BJ (cell line): ENCODE results near the gene SCEL. TPM values are rescaled to one million over a fixed set of nuclear protein-coding genes. Genes with fewer than 3 reads are reported as not detected.

ENCODE experiments used
- CTCF ChIA-PET: fragments of 350-600 bp; formaldehyde crosslinking; extraction: SDS; loops from one replicate; lab custom pipeline; 2021; ENCODE audit warnings: antibody characterized with exemption, inconsistent platforms; lab: Yijun Ruan, JAX
- POLR2A ChIA-PET: fragments of 300-600 bp; sonication (Branson Sonifier 250); formaldehyde crosslinking; extraction: SDS; loops from one replicate; lab custom pipeline; 2021; ENCODE audit warnings: antibody characterized with exemption; lab: Charles Lee
- DNase-seq: peaks from one replicate; pipeline ENCODE4 v3.0.0-alpha.2; 2011; ENCODE audit warnings: low read depth
- H3K27me3 ChIP-seq: 2 replicates; pipeline ENCODE4 v1.6.0; 2011; ENCODE audit warnings: low read length; ENCODE audit not compliant: control insufficient read depth, insufficient read depth
- H3K36me3 ChIP-seq: 2 replicates; pipeline ENCODE4 v1.5.1; 2011; ENCODE audit warnings: low read length; ENCODE audit not compliant: control insufficient read depth, insufficient read depth
- H3K4me3 ChIP-seq: 2 replicates; pipeline ENCODE4 v1.5.1; 2011; ENCODE audit warnings: low read depth, mild to moderate bottlenecking, control low read depth, low read length
- polyA plus RNA-seq: library from polyadenylated mRNA; depleted of rRNA; stranded (reverse); fragments of >200 nt; gene quantifications from 2 replicates; pipeline ENCODE4 v1.2.3, GENCODE V29; 2011
- TF ChIP-seq, protein P1 (sequence below): IDR thresholded peaks from 2 replicates; pipeline ENCODE4 v1.5.1; 2011; ENCODE audit warnings: low read depth, mild to moderate bottlenecking, control low read depth, inconsistent platforms, low read length, moderate library complexity; ENCODE audit not compliant: insufficient read depth

The SCEL gene
- polyA plus RNA-seq, 1 experiment = not detected

- TF ChIP-seq, protein P1, sequence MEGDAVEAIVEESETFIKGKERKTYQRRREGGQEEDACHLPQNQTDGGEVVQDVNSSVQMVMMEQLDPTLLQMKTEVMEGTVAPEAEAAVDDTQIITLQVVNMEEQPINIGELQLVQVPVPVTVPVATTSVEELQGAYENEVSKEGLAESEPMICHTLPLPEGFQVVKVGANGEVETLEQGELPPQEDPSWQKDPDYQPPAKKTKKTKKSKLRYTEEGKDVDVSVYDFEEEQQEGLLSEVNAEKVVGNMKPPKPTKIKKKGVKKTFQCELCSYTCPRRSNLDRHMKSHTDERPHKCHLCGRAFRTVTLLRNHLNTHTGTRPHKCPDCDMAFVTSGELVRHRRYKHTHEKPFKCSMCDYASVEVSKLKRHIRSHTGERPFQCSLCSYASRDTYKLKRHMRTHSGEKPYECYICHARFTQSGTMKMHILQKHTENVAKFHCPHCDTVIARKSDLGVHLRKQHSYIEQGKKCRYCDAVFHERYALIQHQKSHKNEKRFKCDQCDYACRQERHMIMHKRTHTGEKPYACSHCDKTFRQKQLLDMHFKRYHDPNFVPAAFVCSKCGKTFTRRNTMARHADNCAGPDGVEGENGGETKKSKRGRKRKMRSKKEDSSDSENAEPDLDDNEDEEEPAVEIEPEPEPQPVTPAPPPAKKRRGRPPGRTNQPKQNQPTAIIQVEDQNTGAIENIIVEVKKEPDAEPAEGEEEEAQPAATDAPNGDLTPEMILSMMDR = no peak
- no peak overlapping the region for H3K4me3 ChIP-seq
- CTCF ChIA-PET = no interaction called here
- no peak for DNase-seq
- H3K27me3 ChIP-seq = no peaks in the 10 kb centered on the region
- POLR2A ChIA-PET = no interaction called here
- no peaks in the 10 kb centered on the region for H3K36me3 ChIP-seq
Measured at GRCh38 chr13:77595166-77595810, 59.8 kb downstream of the SCEL start.

DNA sequence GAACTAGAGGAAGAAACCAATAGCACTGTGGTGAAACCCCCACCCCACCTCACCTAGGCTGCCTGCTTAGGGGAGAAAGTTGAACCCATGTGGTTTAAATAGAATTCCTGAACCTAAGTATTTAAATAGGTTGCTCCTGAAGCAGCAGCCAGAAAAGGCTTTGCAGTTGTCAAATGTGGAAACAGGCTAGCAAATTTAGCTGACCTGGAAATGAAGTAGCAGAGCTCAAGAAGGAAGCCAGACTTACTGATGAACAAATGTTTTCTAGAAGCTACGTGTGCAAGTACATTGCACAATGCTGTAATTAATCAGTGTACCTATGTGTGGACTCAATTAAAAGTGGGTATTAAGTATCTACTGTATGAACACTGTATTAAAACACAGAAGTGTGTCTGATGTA lies 61.3 kb downstream of the SCEL start:
- POLR2A ChIA-PET = no interaction called here
- CTCF ChIA-PET = interaction anchor here (0.5 kb wide), 1 partner anchor 156 kb away, joined by 3 read pairs; no protein-coding TSS in a partner anchor
- Histone ChIP-seq H3K36me3 (no peaks in the 10 kb centered on the region), H3K4me3 (no peak overlapping the region), H3K27me3 (no peaks in the 10 kb centered on the region)
- no peak for DNase-seq
- TF ChIP-seq, protein P1 = no peak

DNA sequence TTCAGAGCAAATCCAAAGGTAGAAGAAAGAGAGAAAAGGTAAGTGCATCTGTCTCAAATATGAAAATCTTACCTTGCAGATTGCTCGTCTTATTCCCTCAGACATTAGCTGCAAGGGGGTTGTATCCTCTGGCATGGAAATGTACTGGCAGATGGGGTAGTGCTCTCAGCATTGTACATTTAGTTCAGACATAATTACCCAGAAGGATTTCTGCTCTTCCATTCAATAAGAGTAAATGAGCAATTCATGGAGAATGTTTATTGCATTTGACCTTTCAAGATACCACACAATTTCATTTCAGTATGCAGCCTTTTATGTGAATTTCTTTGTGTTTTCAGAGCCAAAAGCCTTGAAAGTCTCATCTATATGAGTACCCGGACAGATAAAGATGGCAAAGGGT lies 63.8 kb downstream of the SCEL start:
- ChIA-PET POLR2A (no interaction called here), CTCF (no interaction called here)
- TF ChIP-seq, protein P1 = no peak
- no peak for DNase-seq
- Histone ChIP-seq H3K36me3 (no peaks in the 10 kb centered on the region), H3K4me3 (no peak overlapping the region), H3K27me3 (no peaks in the 10 kb centered on the region)

GRCh38 chr13:77600701-77601100 lies 65.2 kb downstream of the SCEL start:
- CTCF ChIA-PET = no interaction called here
- no peak overlapping the region for H3K4me3 ChIP-seq
- no peak for DNase-seq
- H3K36me3 ChIP-seq = no peaks in the 10 kb centered on the region
- POLR2A ChIA-PET = no interaction called here
- H3K27me3 ChIP-seq = no peaks in the 10 kb centered on the region
- TF ChIP-seq, protein P1 = no peak

- TF ChIP-seq, protein P1 = no peak
- CTCF ChIA-PET = interaction anchor here (1.0 kb wide), 1 partner anchor 11 kb away, joined by 3 read pairs; no protein-coding TSS in a partner anchor
Measured at GRCh38 chr13:77611068-77611467, 75.6 kb downstream of the SCEL start.

More at GRCh38 chr13:77611068-77611467, 75.6 kb downstream of the SCEL start:
- Histone ChIP-seq H3K36me3 (no peaks in the 10 kb centered on the region), H3K27me3 (no peaks in the 10 kb centered on the region), H3K4me3 (no peak overlapping the region)
- POLR2A ChIA-PET = no interaction called here
- DNase-seq = no peak
